GM12872 (cell line): ENCODE results near the gene PLEKHA7.

Source experiments
- TF ChIP-seq, protein P1 (sequence below): IDR thresholded peaks from 3 replicates; pipeline ENCODE4 v1.5.1; 2011; ENCODE audit warnings: low read depth, mild to moderate bottlenecking, low read length, moderate library complexity; ENCODE audit not compliant: insufficient read depth

PLEKHA7 gene

DNA sequence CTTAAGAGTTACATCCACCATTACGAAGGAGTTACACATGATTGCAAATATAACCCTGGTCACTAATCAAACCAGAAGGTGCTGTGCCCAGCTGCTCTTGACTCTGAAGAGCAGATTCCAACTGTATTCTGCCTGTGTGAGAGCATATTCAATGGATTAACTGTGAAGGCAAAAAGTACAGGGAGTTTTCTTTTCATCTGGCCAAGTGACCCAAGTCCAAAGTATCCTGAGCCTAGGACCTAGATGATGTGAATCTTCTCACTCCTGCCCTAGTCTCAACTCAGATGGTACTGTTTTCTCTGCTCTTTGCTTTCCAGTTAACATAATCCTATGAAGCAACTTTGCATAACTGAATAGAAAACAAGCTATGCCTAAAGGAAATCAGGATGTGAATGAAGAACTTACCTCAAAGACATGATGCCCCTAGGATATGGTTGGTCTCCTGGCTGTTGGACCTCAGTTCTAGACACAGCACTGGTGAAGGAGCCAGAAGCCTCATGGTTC lies 169.9 kb downstream of the PLEKHA7 start:
- TF ChIP-seq, protein P1, sequence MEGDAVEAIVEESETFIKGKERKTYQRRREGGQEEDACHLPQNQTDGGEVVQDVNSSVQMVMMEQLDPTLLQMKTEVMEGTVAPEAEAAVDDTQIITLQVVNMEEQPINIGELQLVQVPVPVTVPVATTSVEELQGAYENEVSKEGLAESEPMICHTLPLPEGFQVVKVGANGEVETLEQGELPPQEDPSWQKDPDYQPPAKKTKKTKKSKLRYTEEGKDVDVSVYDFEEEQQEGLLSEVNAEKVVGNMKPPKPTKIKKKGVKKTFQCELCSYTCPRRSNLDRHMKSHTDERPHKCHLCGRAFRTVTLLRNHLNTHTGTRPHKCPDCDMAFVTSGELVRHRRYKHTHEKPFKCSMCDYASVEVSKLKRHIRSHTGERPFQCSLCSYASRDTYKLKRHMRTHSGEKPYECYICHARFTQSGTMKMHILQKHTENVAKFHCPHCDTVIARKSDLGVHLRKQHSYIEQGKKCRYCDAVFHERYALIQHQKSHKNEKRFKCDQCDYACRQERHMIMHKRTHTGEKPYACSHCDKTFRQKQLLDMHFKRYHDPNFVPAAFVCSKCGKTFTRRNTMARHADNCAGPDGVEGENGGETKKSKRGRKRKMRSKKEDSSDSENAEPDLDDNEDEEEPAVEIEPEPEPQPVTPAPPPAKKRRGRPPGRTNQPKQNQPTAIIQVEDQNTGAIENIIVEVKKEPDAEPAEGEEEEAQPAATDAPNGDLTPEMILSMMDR: no peak

DNA sequence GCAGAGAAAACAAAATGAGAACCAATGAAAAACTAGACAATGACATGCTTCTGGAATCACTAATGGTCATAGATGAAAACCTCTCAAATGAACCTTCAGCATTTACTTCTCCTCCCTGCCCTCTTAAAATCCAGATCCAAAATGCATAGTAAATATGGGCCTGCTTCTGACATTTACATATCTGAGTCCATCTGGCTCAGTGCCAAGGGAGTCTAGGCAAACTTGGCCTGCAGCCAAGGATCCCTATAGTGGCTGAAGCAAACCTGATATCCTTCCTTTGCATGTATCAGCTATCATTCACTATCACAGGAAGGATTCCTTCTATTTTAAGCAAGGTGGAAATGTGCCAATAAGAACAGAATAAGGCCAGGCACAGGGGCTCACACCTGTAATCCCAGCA lies 170.9 kb downstream of the PLEKHA7 start:
- TF ChIP-seq, protein P1: no peak

DNA sequence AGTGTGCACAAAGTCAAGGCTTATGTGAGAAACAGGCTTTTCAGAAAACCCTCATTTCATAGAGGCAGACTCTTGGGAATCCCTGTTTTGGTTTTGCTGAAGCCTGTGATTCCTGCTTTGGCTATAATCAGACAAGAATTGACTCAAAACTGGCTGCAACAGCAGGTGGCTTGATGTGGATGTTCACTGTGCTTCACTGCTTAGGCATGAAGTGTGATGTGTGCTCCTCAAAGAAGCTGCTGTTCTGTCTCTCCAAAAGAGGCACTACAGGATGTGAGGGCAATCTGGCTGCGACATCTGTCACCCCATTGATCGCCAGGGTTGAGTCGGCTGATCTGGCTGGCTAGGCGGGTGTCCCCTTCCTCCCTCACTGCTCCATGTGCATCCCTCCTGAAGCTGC lies 172.2 kb downstream of the PLEKHA7 start:
- TF ChIP-seq, protein P1: no peak

DNA sequence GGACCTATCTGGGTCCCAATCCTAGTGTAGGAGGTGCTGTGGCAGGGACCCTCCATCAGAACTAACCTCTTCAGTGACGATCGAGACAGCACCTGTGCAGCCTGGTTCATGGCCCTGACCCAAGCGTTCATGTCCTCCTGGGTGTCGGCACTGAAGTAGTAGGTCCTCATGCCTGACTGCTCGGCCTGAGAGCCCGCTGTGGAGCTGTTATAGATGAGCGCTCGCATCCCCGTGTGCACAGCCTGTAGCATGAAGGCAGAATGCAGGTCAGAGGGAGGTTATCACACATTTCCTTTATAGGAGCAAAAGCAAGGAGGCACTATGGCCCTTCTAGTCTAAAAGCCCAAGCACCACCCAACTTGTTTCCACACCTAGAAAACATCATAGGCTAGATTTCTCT lies 172.7 kb downstream of the PLEKHA7 start:
- TF ChIP-seq, protein P1: no peak

GRCh38 chr11:16840951-16841350 lies 173.3 kb downstream of the PLEKHA7 start:
- TF ChIP-seq, protein P1: no peak

DNA sequence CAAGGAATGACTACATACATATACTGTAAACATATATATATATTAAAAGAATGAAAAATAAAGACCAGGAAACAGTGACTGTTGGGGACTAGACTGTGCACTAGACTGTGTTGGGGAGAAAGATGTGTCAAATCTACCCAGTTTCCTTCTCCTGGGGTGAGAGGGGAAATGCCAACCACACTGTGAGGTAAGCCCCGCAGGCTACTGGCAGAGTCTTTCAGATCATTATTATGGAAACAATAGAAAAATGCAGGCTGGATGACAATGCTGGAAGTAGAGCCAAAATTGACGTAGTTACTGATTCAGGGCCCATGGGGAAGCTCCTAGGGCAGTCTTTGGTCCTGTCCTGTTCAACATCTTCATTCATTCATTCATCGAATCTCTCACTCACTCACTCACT lies 174.4 kb downstream of the PLEKHA7 start:
- TF ChIP-seq, protein P1: no peak

- TF ChIP-seq, protein P1: no peak
These were observed 179.8 kb downstream of the PLEKHA7 start for GRCh38 chr11:16834384-16834783.
